Neural cell (in vitro differentiated cells): ENCODE measurements around the gene PDE8B. TPM values are rescaled to one million over a fixed set of nuclear protein-coding genes. Genes with fewer than 3 reads are reported as not detected.

ENCODE experiments used
- H2AFZ ChIP-seq: fragments of 200-600, 300-800 bp; sonication (generic), shearing (Covaris generic); 2 replicates; pipeline ENCODE4 v1.6.0; 2014; ENCODE audit warnings: low read depth, mild to moderate bottlenecking, antibody characterized with exemption, low read length, moderate library complexity
- H3F3A ChIP-seq: fragments of 200-600 bp; shearing (Covaris generic); 2 replicates; pipeline ENCODE4 v1.6.1; 2016; ENCODE audit warnings: mild to moderate bottlenecking, moderate library complexity, mixed read lengths, antibody characterized with exemption, low read length; ENCODE audit not compliant: insufficient read depth, poor library complexity, severe bottlenecking
- H3K27ac ChIP-seq: fragments of 200-600, 300-800 bp; sonication (generic), shearing (Covaris generic); 2 replicates; pipeline ENCODE4 v1.5.1; 2014; ENCODE audit warnings: mild to moderate bottlenecking, low read length, moderate library complexity
- H3K27me3 ChIP-seq: fragments of 300-800, 200-600 bp; sonication (generic), shearing (Covaris generic); 2 replicates; pipeline ENCODE4 v1.6.0; 2014; ENCODE audit warnings: mild to moderate bottlenecking, low read depth, low read length, moderate library complexity; ENCODE audit not compliant: insufficient read depth
- H3K36me3 ChIP-seq: fragments of 300-800, 200-600 bp; sonication (generic), shearing (Covaris generic); 2 replicates; pipeline ENCODE4 v1.5.1; 2014; ENCODE audit warnings: mild to moderate bottlenecking, antibody characterized with exemption, low read length, moderate library complexity; ENCODE audit not compliant: insufficient read depth
- H3K4me2 ChIP-seq: fragments of 300-800, 200-600 bp; sonication (generic), shearing (Covaris generic); 2 replicates; pipeline ENCODE4 v1.6.0; 2014; ENCODE audit warnings: mild to moderate bottlenecking, low read length
- H3K4me3 ChIP-seq: fragments of 300-800, 200-600 bp; sonication (generic), shearing (Covaris generic); 2 replicates; pipeline ENCODE4 v1.5.1; 2014; ENCODE audit warnings: mild to moderate bottlenecking, low read length, moderate library complexity
- H3K79me2 ChIP-seq: fragments of 200-600 bp; shearing (Covaris generic); replicated peaks from 2 replicates; pipeline ENCODE4 v1.6.0; 2014; ENCODE audit warnings: mild to moderate bottlenecking, low read length, moderate library complexity; ENCODE audit not compliant: insufficient read depth
- H3K9ac ChIP-seq: fragments of 300-800, 200-600 bp; sonication (generic), shearing (Covaris generic); 2 replicates; pipeline ENCODE4 v1.6.1; 2016; ENCODE audit warnings: mild to moderate bottlenecking, low read length, mixed read lengths
- H3K9me2 ChIP-seq: fragments of 200-600 bp; shearing (Covaris generic); 2 replicates; pipeline ENCODE4 v1.6.1; 2016; ENCODE audit warnings: mild to moderate bottlenecking, low read length, mixed read lengths; ENCODE audit not compliant: insufficient read depth
- H3K9me3 ChIP-seq: fragments of 200-600, 300-800 bp; sonication (generic), shearing (Covaris generic); 2 replicates; pipeline ENCODE4 v1.6.1; 2016; ENCODE audit warnings: mild to moderate bottlenecking, mixed run types, low read length, moderate library complexity, mixed read lengths
- H4K20me1 ChIP-seq: fragments of 200-600 bp; shearing (Covaris generic); 2 replicates; pipeline ENCODE4 v1.6.1; 2016; ENCODE audit warnings: mild to moderate bottlenecking, mixed run types; ENCODE audit not compliant: insufficient read depth
- EP300 ChIP-seq: fragments of 450-650 bp; conservative IDR thresholded peaks from 2 replicates; pipeline ENCODE4 v1.6.1; 2014; ENCODE audit warnings: antibody characterized with exemption, mild to moderate bottlenecking, moderate library complexity; ENCODE audit not compliant: poor library complexity, severe bottlenecking
- EZH2 ChIP-seq: fragments of 200-600, 300-800 bp; shearing (Covaris generic), sonication (generic); IDR thresholded peaks from 2 replicates; pipeline ENCODE4 v1.6.1; 2014; ENCODE audit warnings: antibody characterized with exemption, low read length, borderline replicate concordance, mild to moderate bottlenecking; ENCODE audit not compliant: insufficient read depth, poor library complexity, severe bottlenecking
- MXI1 ChIP-seq: fragments of 450-650 bp; conservative IDR thresholded peaks from 2 replicates; pipeline ENCODE4 v1.6.1; 2014; ENCODE audit warnings: antibody characterized with exemption, mild to moderate bottlenecking; ENCODE audit not compliant: poor library complexity, severe bottlenecking
- POLR2AphosphoS5 ChIP-seq: IDR thresholded peaks from 2 replicates; pipeline ENCODE4 v1.6.1; 2012
- RAD21 ChIP-seq: fragments of 450-650 bp; conservative IDR thresholded peaks from 2 replicates; pipeline ENCODE4 v1.6.1; 2014; ENCODE audit warnings: antibody characterized with exemption, mild to moderate bottlenecking, moderate library complexity
- SMC3 ChIP-seq: fragments of 450-650 bp; conservative IDR thresholded peaks from 2 replicates; pipeline ENCODE4 v1.6.1; 2014; ENCODE audit warnings: antibody characterized with exemption, mild to moderate bottlenecking, moderate library complexity; ENCODE audit not compliant: poor library complexity
- TAF1 ChIP-seq: IDR thresholded peaks from 2 replicates; pipeline ENCODE4 v1.6.1; 2012; ENCODE audit warnings: low read depth
- polyA plus RNA-seq: library from polyadenylated mRNA; depleted of rRNA; stranded (reverse); fragments of >200 nt; gene quantifications from 2 replicates; pipeline ENCODE4 v1.2.3, GENCODE V29; 2014
- TF ChIP-seq, protein P1 (sequence below): fragments of 450-650 bp; IDR thresholded peaks from 2 replicates; pipeline ENCODE4 v1.5.1; 2014; ENCODE audit warnings: antibody characterized with exemption, mild to moderate bottlenecking, moderate library complexity; ENCODE audit not compliant: poor library complexity, severe bottlenecking
- TF ChIP-seq, protein P2 (sequence below): IDR thresholded peaks from 2 replicates; pipeline ENCODE4 v1.6.1; 2012; ENCODE audit warnings: borderline replicate concordance

Gene PDE8B
- polyA plus RNA-seq, 1 donor from 2014 or later: 0.22 TPM

DNA sequence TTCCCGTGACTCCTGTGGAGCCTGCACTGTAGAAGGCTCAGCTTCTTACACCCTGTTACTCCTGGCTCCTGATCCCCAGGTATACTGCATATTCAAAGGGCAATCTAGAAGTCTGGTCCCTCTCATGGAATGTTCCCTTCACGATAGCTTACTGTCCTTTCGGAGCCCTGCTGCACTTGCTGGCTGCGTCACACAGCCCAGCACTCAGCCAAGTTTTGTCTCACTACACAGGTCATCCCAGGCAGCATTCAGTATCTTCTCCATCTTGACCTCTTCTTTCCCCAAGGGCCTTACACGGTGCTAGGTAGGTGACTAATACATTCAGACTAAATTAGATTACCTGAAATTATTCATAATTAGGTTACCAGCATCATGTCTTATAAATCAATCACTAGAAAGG is 157.9 kb downstream of the PDE8B start:
- H3K4me3 ChIP-seq: no peak overlapping the region
- H3K36me3 ChIP-seq: no peaks in the 10 kb centered on the region
- no peaks in the 10 kb centered on the region for H3K9me2 ChIP-seq
- no peaks in the 10 kb centered on the region for H3K9me3 ChIP-seq
- H3K9ac ChIP-seq: no peak overlapping the region
- no peaks in the 10 kb centered on the region for H4K20me1 ChIP-seq
- no peaks in the 10 kb centered on the region for H3K27me3 ChIP-seq
- TF ChIP-seq MXI1: no peak
- TF ChIP-seq, protein P1, sequence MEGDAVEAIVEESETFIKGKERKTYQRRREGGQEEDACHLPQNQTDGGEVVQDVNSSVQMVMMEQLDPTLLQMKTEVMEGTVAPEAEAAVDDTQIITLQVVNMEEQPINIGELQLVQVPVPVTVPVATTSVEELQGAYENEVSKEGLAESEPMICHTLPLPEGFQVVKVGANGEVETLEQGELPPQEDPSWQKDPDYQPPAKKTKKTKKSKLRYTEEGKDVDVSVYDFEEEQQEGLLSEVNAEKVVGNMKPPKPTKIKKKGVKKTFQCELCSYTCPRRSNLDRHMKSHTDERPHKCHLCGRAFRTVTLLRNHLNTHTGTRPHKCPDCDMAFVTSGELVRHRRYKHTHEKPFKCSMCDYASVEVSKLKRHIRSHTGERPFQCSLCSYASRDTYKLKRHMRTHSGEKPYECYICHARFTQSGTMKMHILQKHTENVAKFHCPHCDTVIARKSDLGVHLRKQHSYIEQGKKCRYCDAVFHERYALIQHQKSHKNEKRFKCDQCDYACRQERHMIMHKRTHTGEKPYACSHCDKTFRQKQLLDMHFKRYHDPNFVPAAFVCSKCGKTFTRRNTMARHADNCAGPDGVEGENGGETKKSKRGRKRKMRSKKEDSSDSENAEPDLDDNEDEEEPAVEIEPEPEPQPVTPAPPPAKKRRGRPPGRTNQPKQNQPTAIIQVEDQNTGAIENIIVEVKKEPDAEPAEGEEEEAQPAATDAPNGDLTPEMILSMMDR: no peak
- no peak for TF ChIP-seq SMC3
- TF ChIP-seq TAF1: no peak
- no peak for TF ChIP-seq RAD21
- TF ChIP-seq, protein P2, sequence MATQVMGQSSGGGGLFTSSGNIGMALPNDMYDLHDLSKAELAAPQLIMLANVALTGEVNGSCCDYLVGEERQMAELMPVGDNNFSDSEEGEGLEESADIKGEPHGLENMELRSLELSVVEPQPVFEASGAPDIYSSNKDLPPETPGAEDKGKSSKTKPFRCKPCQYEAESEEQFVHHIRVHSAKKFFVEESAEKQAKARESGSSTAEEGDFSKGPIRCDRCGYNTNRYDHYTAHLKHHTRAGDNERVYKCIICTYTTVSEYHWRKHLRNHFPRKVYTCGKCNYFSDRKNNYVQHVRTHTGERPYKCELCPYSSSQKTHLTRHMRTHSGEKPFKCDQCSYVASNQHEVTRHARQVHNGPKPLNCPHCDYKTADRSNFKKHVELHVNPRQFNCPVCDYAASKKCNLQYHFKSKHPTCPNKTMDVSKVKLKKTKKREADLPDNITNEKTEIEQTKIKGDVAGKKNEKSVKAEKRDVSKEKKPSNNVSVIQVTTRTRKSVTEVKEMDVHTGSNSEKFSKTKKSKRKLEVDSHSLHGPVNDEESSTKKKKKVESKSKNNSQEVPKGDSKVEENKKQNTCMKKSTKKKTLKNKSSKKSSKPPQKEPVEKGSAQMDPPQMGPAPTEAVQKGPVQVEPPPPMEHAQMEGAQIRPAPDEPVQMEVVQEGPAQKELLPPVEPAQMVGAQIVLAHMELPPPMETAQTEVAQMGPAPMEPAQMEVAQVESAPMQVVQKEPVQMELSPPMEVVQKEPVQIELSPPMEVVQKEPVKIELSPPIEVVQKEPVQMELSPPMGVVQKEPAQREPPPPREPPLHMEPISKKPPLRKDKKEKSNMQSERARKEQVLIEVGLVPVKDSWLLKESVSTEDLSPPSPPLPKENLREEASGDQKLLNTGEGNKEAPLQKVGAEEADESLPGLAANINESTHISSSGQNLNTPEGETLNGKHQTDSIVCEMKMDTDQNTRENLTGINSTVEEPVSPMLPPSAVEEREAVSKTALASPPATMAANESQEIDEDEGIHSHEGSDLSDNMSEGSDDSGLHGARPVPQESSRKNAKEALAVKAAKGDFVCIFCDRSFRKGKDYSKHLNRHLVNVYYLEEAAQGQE: no peak
- TF ChIP-seq EZH2: no peak
- no peak for TF ChIP-seq POLR2AphosphoS5
- TF ChIP-seq EP300: no peak
- no peaks in the 10 kb centered on the region for H3K79me2 ChIP-seq
- no peak overlapping the region for H2AFZ ChIP-seq
- no peaks in the 10 kb centered on the region for H3F3A ChIP-seq
- no peak overlapping the region for H3K27ac ChIP-seq
- H3K4me2 ChIP-seq: no peak overlapping the region

DNA sequence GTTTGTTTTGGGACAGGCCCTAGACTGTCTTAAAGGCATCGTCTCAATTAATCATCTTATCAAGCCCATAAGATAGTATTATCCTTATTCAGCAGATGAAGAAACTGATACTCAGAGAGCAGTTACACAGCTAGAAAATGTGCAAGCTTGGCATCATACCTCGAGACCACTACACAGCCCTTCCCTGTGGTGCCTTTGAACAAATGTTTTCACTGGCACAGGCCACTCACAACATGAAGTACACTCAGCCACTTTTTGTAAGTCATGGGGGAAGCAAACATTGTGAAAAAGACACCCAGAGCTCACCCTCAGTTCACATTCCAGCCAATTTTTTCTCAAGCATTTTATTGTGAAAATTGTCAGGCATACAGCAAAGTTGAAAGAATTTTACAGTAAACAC is 159.1 kb downstream of the PDE8B start:
- no peaks in the 10 kb centered on the region for H3K27me3 ChIP-seq
- no peaks in the 10 kb centered on the region for H3K9me2 ChIP-seq
- H3K36me3 ChIP-seq: no peaks in the 10 kb centered on the region
- no peaks in the 10 kb centered on the region for H3F3A ChIP-seq
- TF ChIP-seq TAF1: no peak
- no peak for TF ChIP-seq EZH2
- TF ChIP-seq EP300: no peak
- TF ChIP-seq, protein P2: no peak
- no peak for TF ChIP-seq POLR2AphosphoS5
- TF ChIP-seq, protein P1: no peak
- no peak for TF ChIP-seq MXI1
- no peak for TF ChIP-seq SMC3
- TF ChIP-seq RAD21: no peak
- no peaks in the 10 kb centered on the region for H3K9me3 ChIP-seq
- H3K27ac ChIP-seq: no peak overlapping the region
- H4K20me1 ChIP-seq: no peaks in the 10 kb centered on the region
- H3K79me2 ChIP-seq: no peaks in the 10 kb centered on the region
- H2AFZ ChIP-seq: no peak overlapping the region
- no peak overlapping the region for H3K4me2 ChIP-seq
- H3K4me3 ChIP-seq: no peak overlapping the region
- H3K9ac ChIP-seq: no peak overlapping the region
